Measurements from ENCODE around the gene ARHGEF28.

Gene ARHGEF28

GRCh38 chr5:73674669-73675004 is 48.6 kb downstream of the ARHGEF28 start:
- TF ChIP-seq CTCF (IDR thresholded peaks at IDR 0.05; ENCODE audit: low read depth, low read length, missing control alignments), result no peak
- DNase-seq (ENCODE audit: low read depth), result no peak

GRCh38 chr5:73678322-73678740 is 52.3 kb downstream of the ARHGEF28 start:
- TF ChIP-seq CTCF (IDR thresholded peaks at IDR 0.05; ENCODE audit: low read depth, low read length, missing control alignments), result no peak
- DNase-seq (ENCODE audit: low read depth), result no peak
- H3K4me3 ChIP-seq (ENCODE audit: low read depth, low read length), result no peak overlapping the region

More at GRCh38 chr5:73674669-73675004, 48.6 kb downstream of the ARHGEF28 start:
- no peak overlapping the region for H3K4me3 ChIP-seq (ENCODE audit: low read depth, low read length)

- TF ChIP-seq CTCF (IDR thresholded peaks at IDR 0.05; ENCODE audit: low read depth, low read length, missing control alignments), result no peak
- no peak overlapping the region for H3K4me3 ChIP-seq (ENCODE audit: low read depth, low read length)
- DNase-seq (ENCODE audit: low read depth), result no peak
Observed at GRCh38 chr5:73678807-73679206, 52.8 kb downstream of the ARHGEF28 start.

GRCh38 chr5:73682176-73682575 is 56.2 kb downstream of the ARHGEF28 start:
- no peak for TF ChIP-seq CTCF (IDR thresholded peaks at IDR 0.05; ENCODE audit: low read depth, low read length, missing control alignments)
- DNase-seq (ENCODE audit: low read depth), result no peak
- H3K4me3 ChIP-seq (ENCODE audit: low read depth, low read length), result no peak overlapping the region

- DNase-seq (ENCODE audit: low read depth), result no peak
- TF ChIP-seq CTCF (IDR thresholded peaks at IDR 0.05; ENCODE audit: low read depth, low read length, missing control alignments), result no peak
- no peak overlapping the region for H3K4me3 ChIP-seq (ENCODE audit: low read depth, low read length)
Observed at GRCh38 chr5:73684691-73685090, 58.7 kb downstream of the ARHGEF28 start.

GRCh38 chr5:73686912-73687311 is 60.9 kb downstream of the ARHGEF28 start:
- no peak for DNase-seq (ENCODE audit: low read depth)
- TF ChIP-seq CTCF (IDR thresholded peaks at IDR 0.05; ENCODE audit: low read depth, low read length, missing control alignments), result no peak
- H3K4me3 ChIP-seq (ENCODE audit: low read depth, low read length), result no peak overlapping the region

GRCh38 chr5:73687357-73687756 is 61.4 kb downstream of the ARHGEF28 start:
- no peak for TF ChIP-seq CTCF (IDR thresholded peaks at IDR 0.05; ENCODE audit: low read depth, low read length, missing control alignments)
- H3K4me3 ChIP-seq (ENCODE audit: low read depth, low read length), result no peak overlapping the region

More at GRCh38 chr5:73687357-73687756, 61.4 kb downstream of the ARHGEF28 start:
- DNase-seq (ENCODE audit: low read depth), result no peak

Data from GM12864 (cell line).